ENCODE results near the gene MSI2. TPM values are rescaled to one million over a fixed set of nuclear protein-coding genes. Genes with fewer than 3 reads are reported as not detected.
A peak's percentile ranks its signal among the peaks of the same experiment; 100 is the strongest.

The MSI2 gene
- total RNA-seq, 2 donors from 2014 or later, result 88.3 to 114 TPM

DNA sequence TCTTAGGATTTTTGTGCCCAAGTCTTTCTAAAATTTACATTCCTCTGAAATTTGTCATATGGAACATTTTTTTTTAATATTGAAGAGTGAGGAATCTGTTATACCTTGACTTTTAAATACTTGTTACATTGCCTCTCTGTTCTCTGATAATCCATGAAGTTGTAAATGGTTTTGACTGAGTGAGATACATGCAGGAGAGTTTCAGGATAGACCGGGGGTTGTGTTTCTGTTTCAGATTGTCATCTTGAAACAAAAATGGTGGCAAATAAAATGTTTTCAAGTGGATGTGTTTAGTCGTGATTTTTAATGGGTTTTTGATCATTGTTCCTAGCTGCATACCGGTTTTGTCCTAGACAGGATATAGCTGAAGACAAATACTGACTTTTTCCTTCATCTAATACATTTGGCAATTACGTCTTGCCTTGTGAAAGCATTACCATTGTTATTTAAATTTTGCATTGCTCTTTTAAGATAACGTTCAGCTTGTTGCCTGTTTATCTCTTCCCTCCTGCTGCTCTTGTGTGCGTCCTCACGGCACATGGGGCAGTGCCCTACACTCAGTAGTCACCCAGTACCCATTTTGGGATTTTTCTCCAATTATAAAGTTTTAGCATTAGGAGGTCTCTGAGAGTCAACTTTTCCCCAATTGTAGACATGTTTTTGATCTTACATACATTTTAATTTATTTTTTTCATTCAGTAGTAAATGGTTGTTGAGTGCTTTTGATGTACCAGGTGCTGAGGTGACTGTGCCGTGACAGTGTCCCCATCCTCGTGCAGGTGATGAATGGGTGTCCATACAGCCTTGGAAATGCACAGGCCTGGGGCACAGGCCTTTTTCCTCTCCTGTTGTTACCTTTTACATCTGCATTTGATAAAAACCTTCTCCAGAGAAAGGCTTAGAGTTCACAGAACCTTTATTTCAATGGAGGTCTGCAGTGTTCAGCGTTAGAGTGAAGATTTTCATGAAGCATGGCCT lies 169.9 kb downstream of the MSI2 start:
- no peak overlapping the region for H3K9ac ChIP-seq (ENCODE audit: extremely low read depth, low read length, poor library complexity, severe bottlenecking)
- H3K36me3 ChIP-seq (ENCODE audit: control insufficient read depth, insufficient read depth, low read length), result no peaks in the 10 kb centered on the region
- peaks cover 13% of the 10 kb centered on the region for H3K4me1 ChIP-seq (ENCODE audit: control insufficient read depth, insufficient read depth, low read length)
- TF ChIP-seq, protein P1, sequence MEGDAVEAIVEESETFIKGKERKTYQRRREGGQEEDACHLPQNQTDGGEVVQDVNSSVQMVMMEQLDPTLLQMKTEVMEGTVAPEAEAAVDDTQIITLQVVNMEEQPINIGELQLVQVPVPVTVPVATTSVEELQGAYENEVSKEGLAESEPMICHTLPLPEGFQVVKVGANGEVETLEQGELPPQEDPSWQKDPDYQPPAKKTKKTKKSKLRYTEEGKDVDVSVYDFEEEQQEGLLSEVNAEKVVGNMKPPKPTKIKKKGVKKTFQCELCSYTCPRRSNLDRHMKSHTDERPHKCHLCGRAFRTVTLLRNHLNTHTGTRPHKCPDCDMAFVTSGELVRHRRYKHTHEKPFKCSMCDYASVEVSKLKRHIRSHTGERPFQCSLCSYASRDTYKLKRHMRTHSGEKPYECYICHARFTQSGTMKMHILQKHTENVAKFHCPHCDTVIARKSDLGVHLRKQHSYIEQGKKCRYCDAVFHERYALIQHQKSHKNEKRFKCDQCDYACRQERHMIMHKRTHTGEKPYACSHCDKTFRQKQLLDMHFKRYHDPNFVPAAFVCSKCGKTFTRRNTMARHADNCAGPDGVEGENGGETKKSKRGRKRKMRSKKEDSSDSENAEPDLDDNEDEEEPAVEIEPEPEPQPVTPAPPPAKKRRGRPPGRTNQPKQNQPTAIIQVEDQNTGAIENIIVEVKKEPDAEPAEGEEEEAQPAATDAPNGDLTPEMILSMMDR (conservative IDR thresholded peaks at IDR 0.05), result no peak
- DNase-seq, result no peak
- H3K27me3 Mint-ChIP-seq (ENCODE audit: insufficient read depth), result peaks cover 1% of the 10 kb centered on the region
- peaks cover 35% of the 10 kb centered on the region for H3K4me1 Mint-ChIP-seq
- H3K4me3 Mint-ChIP-seq, result no peak overlapping the region
- 34 to 43% methylated on average over 7 to 10 of the region's 10 CpGs for WGBS, 2 experiments (ENCODE audit: insufficient coverage in 1 of 2, insufficient read length in 1 of 2)
- H3K27me3 ChIP-seq (ENCODE audit: control insufficient read depth, insufficient read depth, low read length, poor library complexity, severe bottlenecking), result no peaks in the 10 kb centered on the region
- H3K4me3 ChIP-seq (ENCODE audit: low read length), result peak overlapping the region; percentile 7
- peaks cover 11% of the 10 kb centered on the region for H3K36me3 Mint-ChIP-seq (ENCODE audit: low read depth)
- H3K27ac ChIP-seq (ENCODE audit: low read depth, low read length), result no peak overlapping the region
- no peaks in the 10 kb centered on the region for H3K9me3 ChIP-seq (ENCODE audit: control insufficient read depth, low read length)
- peak overlapping the region; percentile 5 for H3K27ac Mint-ChIP-seq
- H3K9me3 Mint-ChIP-seq, result no peaks in the 10 kb centered on the region

DNA sequence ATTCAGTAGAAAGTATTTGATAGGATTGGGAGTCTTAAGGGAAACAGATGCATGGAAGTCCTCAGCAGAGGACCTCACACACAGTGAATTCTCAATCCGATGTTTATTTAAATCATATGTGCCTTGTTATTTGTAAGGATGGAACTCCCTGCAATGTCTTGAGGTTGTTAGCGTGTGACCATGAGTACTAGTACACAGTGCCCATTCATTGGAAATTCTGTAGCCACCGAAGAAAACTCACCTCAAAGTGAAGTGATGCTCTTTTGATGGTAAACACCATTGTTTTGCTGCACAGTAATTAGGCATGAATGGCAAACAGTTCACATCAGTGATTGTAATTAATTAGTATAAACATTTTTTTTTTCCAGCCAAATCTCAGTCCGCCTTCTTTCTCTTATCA lies 173.6 kb downstream of the MSI2 start:
- H3K27ac ChIP-seq (ENCODE audit: low read depth, low read length), result no peak overlapping the region
- H3K9me3 ChIP-seq (ENCODE audit: control insufficient read depth, low read length), result no peaks in the 10 kb centered on the region
- TF ChIP-seq, protein P1 (conservative IDR thresholded peaks at IDR 0.05), result no peak
- Mint-ChIP-seq H3K4me1 (peaks cover 49% of the 10 kb centered on the region), H3K27me3 (ENCODE audit: insufficient read depth) (peaks cover 1% of the 10 kb centered on the region), H3K4me3 (no peak overlapping the region), H3K9me3 (no peaks in the 10 kb centered on the region), H3K36me3 (ENCODE audit: low read depth) (no peaks in the 10 kb centered on the region), H3K27ac (no peak overlapping the region)
- no peak overlapping the region for H3K9ac ChIP-seq (ENCODE audit: extremely low read depth, low read length, poor library complexity, severe bottlenecking)
- no peaks in the 10 kb centered on the region for H3K36me3 ChIP-seq (ENCODE audit: control insufficient read depth, insufficient read depth, low read length)
- DNase-seq, result no peak
- no peak overlapping the region for H3K4me3 ChIP-seq (ENCODE audit: low read length)
- no peaks in the 10 kb centered on the region for H3K27me3 ChIP-seq (ENCODE audit: control insufficient read depth, insufficient read depth, low read length, poor library complexity, severe bottlenecking)
- H3K4me1 ChIP-seq (ENCODE audit: control insufficient read depth, insufficient read depth, low read length), result peaks cover 15% of the 10 kb centered on the region
- WGBS, 2 experiments (ENCODE audit: insufficient coverage in 1 of 2, insufficient read length in 1 of 2), result 100% methylated on average over 3 to 4 of the region's 4 CpGs

DNA sequence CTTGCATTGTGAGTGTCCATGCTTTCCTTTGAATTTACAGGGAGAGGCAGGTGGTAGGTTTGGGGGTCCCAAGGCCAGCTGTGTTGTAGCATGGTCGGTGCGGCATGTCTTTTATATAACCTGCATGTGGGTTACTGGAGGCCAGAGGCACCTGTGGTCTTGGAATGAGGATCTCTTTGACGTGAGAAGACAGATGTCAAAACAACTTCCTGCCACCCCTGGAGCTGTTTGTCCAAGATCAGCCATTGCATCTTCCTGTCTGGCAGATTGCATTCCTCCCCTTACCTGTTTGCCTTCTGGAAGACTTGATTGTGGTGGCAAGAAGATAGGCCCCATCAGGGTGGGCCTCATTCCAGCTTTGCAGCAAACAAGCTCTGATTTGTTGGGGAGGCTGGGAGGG lies 175.1 kb downstream of the MSI2 start:
- no peak for DNase-seq
- Histone ChIP-seq H3K27me3 (ENCODE audit: control insufficient read depth, insufficient read depth, low read length, poor library complexity, severe bottlenecking) (no peaks in the 10 kb centered on the region), H3K9ac (ENCODE audit: extremely low read depth, low read length, poor library complexity, severe bottlenecking) (no peak overlapping the region)

More for the DNA sequence above, 175.1 kb downstream of the MSI2 start:
- 80 to 93% methylated on average over 1 to 3 of the region's 3 CpGs for WGBS, 2 experiments (ENCODE audit: insufficient coverage in 1 of 2, insufficient read length in 1 of 2)
- no peak overlapping the region for H3K27ac Mint-ChIP-seq
- H3K36me3 ChIP-seq (ENCODE audit: control insufficient read depth, insufficient read depth, low read length), result no peaks in the 10 kb centered on the region
- TF ChIP-seq, protein P1 (conservative IDR thresholded peaks at IDR 0.05), result no peak
- peaks cover 36% of the 10 kb centered on the region for H3K4me1 Mint-ChIP-seq
- peaks cover 9% of the 10 kb centered on the region for H3K4me1 ChIP-seq (ENCODE audit: control insufficient read depth, insufficient read depth, low read length)
- no peaks in the 10 kb centered on the region for H3K9me3 Mint-ChIP-seq
- H3K4me3 ChIP-seq (ENCODE audit: low read length), result no peak overlapping the region
- no peaks in the 10 kb centered on the region for H3K9me3 ChIP-seq (ENCODE audit: control insufficient read depth, low read length)
- H3K27me3 Mint-ChIP-seq (ENCODE audit: insufficient read depth), result peaks cover 1% of the 10 kb centered on the region
- no peak overlapping the region for H3K4me3 Mint-ChIP-seq
- H3K36me3 Mint-ChIP-seq (ENCODE audit: low read depth), result no peaks in the 10 kb centered on the region
- no peak overlapping the region for H3K27ac ChIP-seq (ENCODE audit: low read depth, low read length)

Data from endodermal cell (in vitro differentiated cells).